Prostate gland (tissue), 2 donors: Measurements from ENCODE around the gene COX11. TPM values are rescaled to one million over a fixed set of nuclear protein-coding genes. Genes with fewer than 3 reads are reported as not detected.
A peak's percentile ranks its signal among the peaks of the same experiment; 100 is the strongest.

ENCODE experiments used
- DNase-seq: peaks from one replicate; pipeline ENCODE4 v3.0.0-alpha.2; 2019; ENCODE audit warnings: low spot score
- H3K27ac ChIP-seq, 2 donors: fragments of 200-600 bp; sonication (generic); 2 replicates each; pipeline ENCODE4 v1.5.1; 2017 to 2019
- H3K27me3 ChIP-seq: fragments of 200-600 bp; sonication (generic); replicated peaks from 2 replicates; pipeline ENCODE4 v1.5.1; 2019; ENCODE audit not compliant: insufficient read depth
- H3K36me3 ChIP-seq, 2 donors: fragments of 200-600 bp; sonication (generic); 1 replicate in 1 of 2; 2 replicates in 1 of 2; pipeline versions ENCODE4 v1.5.1 to v1.8.1; 2017 to 2019
- H3K4me1 ChIP-seq: fragments of 200-600 bp; sonication (generic); replicated peaks from 2 replicates; pipeline ENCODE4 v1.5.1; 2019
- H3K4me3 ChIP-seq, 2 donors: fragments of 200-600 bp; sonication (generic); 2 replicates each; pipeline ENCODE4 v1.5.1; 2017 to 2019
- H3K9me3 ChIP-seq: fragments of 200-600 bp; sonication (generic); 2 replicates; pipeline ENCODE4 v1.5.1; 2017
- POLR2A ChIP-seq: fragments of 450-650 bp; IDR thresholded peaks from one replicate; pipeline ENCODE4 v1.6.1; 2016; ENCODE audit warnings: antibody characterized with exemption, mild to moderate bottlenecking
- POLR2AphosphoS5 ChIP-seq: sonication (generic); formaldehyde crosslinking; IDR thresholded peaks from one replicate; pipeline ENCODE4 v1.6.1; 2017; ENCODE audit warnings: antibody characterized with exemption
- WGBS: methylation state at CpG from one replicate; pipeline ENCODE4 v1.1.5; 2018; 5-methylcytosine and 5-hydroxymethylcytosine counted together
- intact Hi-C: fragments of 100-400 bp; cut with DNase I; formaldehyde crosslinking; loops from one replicate; pipeline ENCODE4 v1.14.2; 2022
- total RNA-seq, 2 donors: library from RNA; depleted of rRNA; stranded (reverse); fragments of >200 nt; gene quantifications; one replicate each; pipeline ENCODE4 v1.1.0, GENCODE V29; 2016
- TF ChIP-seq, protein P1 (sequence below), 4 experiments: fragments of 200-600 bp in 2 of 4; fragments of 450-650 bp in 2 of 4; sonication (generic) in 2 of 4; IDR thresholded peaks; 1 replicate in 3 of 4; 2 replicates in 1 of 4; pipeline ENCODE4 v1.5.1; 2016 to 2019; ENCODE audit warnings: antibody characterized with exemption in 4 of 4, mild to moderate bottlenecking in 2 of 4, moderate library complexity in 2 of 4

The COX11 gene, protein sequence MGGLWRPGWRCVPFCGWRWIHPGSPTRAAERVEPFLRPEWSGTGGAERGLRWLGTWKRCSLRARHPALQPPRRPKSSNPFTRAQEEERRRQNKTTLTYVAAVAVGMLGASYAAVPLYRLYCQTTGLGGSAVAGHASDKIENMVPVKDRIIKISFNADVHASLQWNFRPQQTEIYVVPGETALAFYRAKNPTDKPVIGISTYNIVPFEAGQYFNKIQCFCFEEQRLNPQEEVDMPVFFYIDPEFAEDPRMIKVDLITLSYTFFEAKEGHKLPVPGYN
- total RNA-seq, result 10 to 100 TPM; 33.1 to 82.1 TPM

DNA sequence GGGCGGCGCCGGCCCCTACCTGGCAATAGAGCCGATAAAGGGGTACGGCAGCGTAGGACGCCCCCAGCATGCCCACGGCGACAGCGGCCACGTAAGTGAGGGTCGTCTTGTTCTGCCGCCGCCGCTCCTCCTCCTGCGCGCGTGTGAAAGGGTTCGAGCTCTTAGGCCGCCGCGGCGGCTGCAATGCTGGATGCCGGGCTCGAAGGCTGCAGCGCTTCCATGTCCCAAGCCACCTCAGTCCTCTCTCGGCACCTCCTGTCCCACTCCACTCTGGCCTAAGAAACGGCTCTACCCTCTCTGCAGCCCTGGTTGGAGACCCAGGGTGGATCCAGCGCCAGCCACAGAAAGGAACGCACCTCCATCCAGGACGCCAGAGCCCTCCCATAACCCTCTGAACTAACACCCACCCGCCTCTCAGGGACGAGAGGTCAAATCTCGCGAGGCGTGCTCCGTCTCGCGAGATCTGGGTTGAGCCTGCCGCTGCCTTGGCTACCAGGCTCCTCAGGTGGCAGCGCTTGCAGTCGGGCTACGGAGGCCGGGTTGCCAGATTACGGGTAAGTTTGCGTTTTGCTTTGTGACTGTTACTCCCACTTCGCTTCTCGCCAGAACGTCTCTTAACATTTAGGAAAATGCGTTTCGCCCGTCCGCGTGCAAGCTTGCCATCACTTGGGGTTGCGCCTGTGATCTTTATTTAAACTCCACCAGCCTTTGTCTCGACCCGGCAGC lies at the start of gene COX11, which contains the start of gene STXBP4:
TSS of gene COX11 (minus strand) at position 393 of the 726 bp plus-strand sequence. CDS start at position 385, 8 bp downstream.
TSS of gene STXBP4 (plus strand) at position 504 of the 726 bp plus-strand sequence. CDS start 17,455 bp downstream, outside the sequence.
- WGBS, result under 1% methylated on average over 57 of the region's 57 CpGs
- TF ChIP-seq, protein P1, sequence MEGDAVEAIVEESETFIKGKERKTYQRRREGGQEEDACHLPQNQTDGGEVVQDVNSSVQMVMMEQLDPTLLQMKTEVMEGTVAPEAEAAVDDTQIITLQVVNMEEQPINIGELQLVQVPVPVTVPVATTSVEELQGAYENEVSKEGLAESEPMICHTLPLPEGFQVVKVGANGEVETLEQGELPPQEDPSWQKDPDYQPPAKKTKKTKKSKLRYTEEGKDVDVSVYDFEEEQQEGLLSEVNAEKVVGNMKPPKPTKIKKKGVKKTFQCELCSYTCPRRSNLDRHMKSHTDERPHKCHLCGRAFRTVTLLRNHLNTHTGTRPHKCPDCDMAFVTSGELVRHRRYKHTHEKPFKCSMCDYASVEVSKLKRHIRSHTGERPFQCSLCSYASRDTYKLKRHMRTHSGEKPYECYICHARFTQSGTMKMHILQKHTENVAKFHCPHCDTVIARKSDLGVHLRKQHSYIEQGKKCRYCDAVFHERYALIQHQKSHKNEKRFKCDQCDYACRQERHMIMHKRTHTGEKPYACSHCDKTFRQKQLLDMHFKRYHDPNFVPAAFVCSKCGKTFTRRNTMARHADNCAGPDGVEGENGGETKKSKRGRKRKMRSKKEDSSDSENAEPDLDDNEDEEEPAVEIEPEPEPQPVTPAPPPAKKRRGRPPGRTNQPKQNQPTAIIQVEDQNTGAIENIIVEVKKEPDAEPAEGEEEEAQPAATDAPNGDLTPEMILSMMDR (IDR thresholded peaks at IDR 0.05), result peak in 2 of 4 experiments; percentile 40 to 46
- TF ChIP-seq POLR2A (peak; percentile 75), POLR2AphosphoS5 (peak; percentile 95)
- intact Hi-C loops, result loop anchor here (5.0 kb wide), 1 partner anchor 66 kb away; the partner anchor contains the start of gene TOM1L1
- H3K9me3 ChIP-seq, result no peaks in the 10 kb centered on the region
- H3K27me3 ChIP-seq, result no peaks in the 10 kb centered on the region
- H3K36me3 ChIP-seq, result no peaks in the 10 kb centered on the region
- peak within 1 kb of the TSS; percentile 81 to 83 for H3K27ac ChIP-seq
- H3K4me1 ChIP-seq, result peaks cover 4% of the 10 kb centered on the region
- H3K4me3 ChIP-seq, result peak within 1 kb of the TSS; percentile 68 to 83
- DNase-seq, result peak; percentile 97

DNA sequence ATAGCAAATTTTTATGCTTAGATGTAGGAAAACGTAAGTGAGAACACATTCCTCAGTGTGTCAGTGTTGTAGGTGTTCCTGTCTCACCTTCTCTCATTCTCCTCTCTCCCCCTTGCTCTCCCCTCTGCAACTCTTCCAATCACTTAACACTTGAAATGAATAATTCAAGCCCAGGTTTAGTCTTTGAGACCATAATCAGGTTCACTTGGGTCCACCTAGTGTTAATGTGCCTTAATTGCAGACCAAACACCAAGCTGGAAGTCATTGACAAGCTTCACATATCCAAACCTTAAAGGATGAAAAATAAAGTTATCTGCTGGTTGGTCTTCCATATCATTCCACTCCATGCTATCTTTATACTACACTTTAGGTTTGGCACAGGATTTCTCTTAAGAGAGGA lies 37.1 kb upstream of the COX11 start:
- WGBS, result 85% methylated on average over 1 of the region's 1 CpG
- intact Hi-C loops, result no loop called here
- H3K4me1 ChIP-seq, result no peaks in the 10 kb centered on the region

DNA sequence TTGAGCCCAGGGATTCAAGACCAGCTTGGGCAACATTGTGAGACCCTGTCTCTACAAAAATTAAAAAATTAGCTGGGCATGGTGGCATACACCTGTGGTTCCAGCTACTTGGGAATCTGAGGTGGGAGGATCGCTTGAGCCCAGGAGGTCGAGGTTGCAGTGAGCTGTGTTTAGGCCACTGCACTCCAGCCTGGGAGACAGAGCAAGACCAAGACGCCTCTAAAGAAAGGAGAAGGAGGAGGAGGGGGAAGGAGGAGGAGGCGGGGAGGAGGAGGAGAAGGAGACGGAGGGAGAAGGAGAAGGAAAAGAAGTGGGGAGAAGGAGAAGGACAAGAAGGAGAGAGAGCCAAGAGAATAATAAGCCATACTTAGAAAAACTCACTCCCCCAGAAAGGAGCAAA lies 36.0 kb upstream of the COX11 start:
- Histone ChIP-seq H3K36me3 (no peaks in the 10 kb centered on the region), H3K27ac (no peak overlapping the region), H3K27me3 (no peaks in the 10 kb centered on the region), H3K4me3 (no peak overlapping the region), H3K9me3 (no peaks in the 10 kb centered on the region), H3K4me1 (no peaks in the 10 kb centered on the region)
- TF ChIP-seq POLR2AphosphoS5 (no peak), POLR2A (no peak)
- TF ChIP-seq, protein P1 (IDR thresholded peaks at IDR 0.05), result no peak
- no peak for DNase-seq
- intact Hi-C loops, result no loop called here
- 86% methylated on average over 5 of the region's 5 CpGs for WGBS

More for the DNA sequence above, 37.1 kb upstream of the COX11 start:
- H3K27ac ChIP-seq, result no peak overlapping the region
- no peak overlapping the region for H3K4me3 ChIP-seq
- TF ChIP-seq POLR2A (no peak), POLR2AphosphoS5 (no peak)
- TF ChIP-seq, protein P1 (IDR thresholded peaks at IDR 0.05), result no peak
- DNase-seq, result no peak
- H3K36me3 ChIP-seq, result no peaks in the 10 kb centered on the region
- no peaks in the 10 kb centered on the region for H3K9me3 ChIP-seq
- no peaks in the 10 kb centered on the region for H3K27me3 ChIP-seq

DNA sequence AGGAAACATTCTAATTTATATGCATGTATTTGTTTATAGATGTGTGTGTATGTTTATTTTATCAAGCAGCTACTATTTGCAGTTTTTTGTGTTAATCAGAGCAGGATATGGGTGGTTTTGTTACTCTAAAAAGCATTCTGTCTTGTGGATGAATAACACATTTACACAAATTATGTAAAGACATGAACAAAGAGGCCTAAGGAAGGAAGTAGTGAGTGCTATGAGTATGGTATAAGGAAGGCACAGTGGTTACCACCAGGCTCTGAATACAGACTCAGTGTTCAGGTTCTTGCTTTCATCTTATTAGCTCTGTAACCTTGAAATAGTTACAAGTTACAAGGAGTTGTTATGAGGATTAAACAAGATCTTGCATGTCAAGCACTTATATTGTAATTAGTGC lies 34.0 kb upstream of the COX11 start:
- H3K9me3 ChIP-seq, result no peaks in the 10 kb centered on the region
- no peak for DNase-seq
- TF ChIP-seq POLR2AphosphoS5, result no peak
- TF ChIP-seq, protein P1 (IDR thresholded peaks at IDR 0.05), result no peak
- TF ChIP-seq POLR2A, result no peak
- no peaks in the 10 kb centered on the region for H3K36me3 ChIP-seq
- H3K27me3 ChIP-seq, result no peaks in the 10 kb centered on the region
- no peak overlapping the region for H3K4me3 ChIP-seq
- H3K27ac ChIP-seq, result no peak overlapping the region
- intact Hi-C loops, result no loop called here
- no peaks in the 10 kb centered on the region for H3K4me1 ChIP-seq
